WTC11 (cell line): Measurements from ENCODE around the gene ARHGAP35. TPM values are rescaled to one million over a fixed set of nuclear protein-coding genes. Genes with fewer than 3 reads are reported as not detected.
"Not testable (repeated sequence)": the region's sequence is repeated elsewhere in the genome, so short reads cannot be mapped to it uniquely, and the experiment has no call there.

Source experiments
- ATAC-seq: fragments of 200-7000 bp; cut with Tn5 transposase; 2 replicates; pipeline ENCODE4 v1.10.0; 2021; ENCODE audit warnings: mild to moderate bottlenecking, moderate library complexity
- CTCF ChIA-PET: fragments of 300-600 bp; sonication (Branson Sonifier 250); formaldehyde crosslinking; loops from one replicate; lab custom pipeline; 2021; ENCODE audit warnings: antibody characterized with exemption; lab: Charles Lee
- POLR2A ChIA-PET: fragments of 350-600 bp; sonication (Branson Sonifier 250); formaldehyde crosslinking; loops from one replicate; lab custom pipeline; 2021; ENCODE audit warnings: antibody characterized with exemption; lab: Charles Lee
- DNase-seq: peaks from one replicate; pipeline ENCODE4 v3.0.0; 2021; ENCODE audit warnings: low spot score
- H3K27ac Mint-ChIP-seq: 2 replicates; pipeline ENCODE4 v1.8.0; 2021; ENCODE audit warnings: mixed read lengths
- H3K27me3 Mint-ChIP-seq: 2 replicates; pipeline ENCODE4 v1.8.0; 2021; ENCODE audit warnings: low read depth, mild to moderate bottlenecking, moderate library complexity, mixed read lengths
- H3K36me3 Mint-ChIP-seq: 2 replicates; pipeline ENCODE4 v1.8.0; 2021; ENCODE audit warnings: mixed read lengths
- H3K4me1 Mint-ChIP-seq: 2 replicates; pipeline ENCODE4 v1.8.0; 2022; ENCODE audit warnings: mixed read lengths
- H3K4me3 Mint-ChIP-seq: 2 replicates; pipeline ENCODE4 v1.8.0; 2021; ENCODE audit warnings: mild to moderate bottlenecking, moderate library complexity, mixed read lengths
- H3K9me3 Mint-ChIP-seq: 2 replicates; pipeline ENCODE4 v1.8.0; 2021; ENCODE audit warnings: mixed read lengths
- ATF2 ChIP-seq: sonication (generic); formaldehyde crosslinking; IDR thresholded peaks from 2 replicates; pipeline ENCODE4 v1.8.1; 2022; ENCODE audit warnings: low read depth, missing genetic modification reagents, borderline replicate concordance
- E2F1 ChIP-seq: sonication (generic); formaldehyde crosslinking; IDR thresholded peaks from 2 replicates; pipeline ENCODE4 v1.8.0; 2022; ENCODE audit warnings: mild to moderate bottlenecking, missing genetic modification reagents
- ERG ChIP-seq: fragments of 250-450 bp; sonication (Bioruptor Pico); IDR thresholded peaks from 2 replicates; pipeline ENCODE4 v1.8.0; 2021; ENCODE audit warnings: mild to moderate bottlenecking
- GTF2I ChIP-seq: fragments of 250-450 bp; sonication (Bioruptor Pico); conservative IDR thresholded peaks from 2 replicates; pipeline ENCODE4 v1.4.0; 2021; ENCODE audit warnings: mild to moderate bottlenecking
- HMGXB4 ChIP-seq: sonication (generic); formaldehyde crosslinking; IDR thresholded peaks from 2 replicates; pipeline ENCODE4 v1.8.1; 2023; ENCODE audit warnings: mild to moderate bottlenecking, moderate library complexity, missing genetic modification reagents
- IRF1 ChIP-seq: sonication (generic); formaldehyde crosslinking; IDR thresholded peaks from 2 replicates; pipeline ENCODE4 v1.8.0; 2023; ENCODE audit warnings: missing genetic modification reagents
- NFE2L1 ChIP-seq: sonication (generic); formaldehyde crosslinking; IDR thresholded peaks from 2 replicates; pipeline ENCODE4 v1.8.1; 2023; ENCODE audit warnings: missing genetic modification reagents
- PRDM15 ChIP-seq: sonication (generic); formaldehyde crosslinking; IDR thresholded peaks from 2 replicates; pipeline ENCODE4 v1.8.0; 2022; ENCODE audit warnings: missing genetic modification reagents
- PREB ChIP-seq: sonication (generic); formaldehyde crosslinking; IDR thresholded peaks from 2 replicates; pipeline ENCODE4 v1.8.1; 2022; ENCODE audit warnings: mild to moderate bottlenecking, missing genetic modification reagents, moderate library complexity, borderline replicate concordance
- STAT6 ChIP-seq: sonication (generic); formaldehyde crosslinking; conservative IDR thresholded peaks from 2 replicates; pipeline ENCODE4 v1.8.1; 2023; ENCODE audit warnings: mild to moderate bottlenecking, low read depth, missing genetic modification reagents, moderate library complexity
- TP53 ChIP-seq: sonication (generic); formaldehyde crosslinking; IDR thresholded peaks from 2 replicates; pipeline ENCODE4 v1.8.1; 2023; ENCODE audit warnings: mild to moderate bottlenecking, missing genetic modification reagents
- ZNF532 ChIP-seq: fragments of 250-450 bp; sonication (Bioruptor Pico); IDR thresholded peaks from 2 replicates; pipeline ENCODE4 v1.9.0; 2021; ENCODE audit warnings: mild to moderate bottlenecking, borderline replicate concordance
- total RNA-seq: library from RNA; stranded (reverse); gene quantifications from 3 replicates; pipeline ENCODE4 v1.2.3, GENCODE V29; 2021

ARHGAP35 gene
- total RNA-seq, 1 experiment from 2014 or later = 56.3 TPM

GRCh38 chr19:46852830-46853229 lies 8.0 kb upstream of the ARHGAP35 start:
- Mint-ChIP-seq H3K9me3 (0 out of 2 replicates have a peak, but pooled peaks cover 3% of the 10 kb centered on the region), H3K36me3 (peaks cover 1% of the 10 kb centered on the region; the same call in 1 of the 2 replicates), H3K27ac (no peak overlapping the region), H3K4me3 (no peak overlapping the region)
- DNase-seq = no peak
- CTCF ChIA-PET = interaction anchor here (0.6 to 4.3 kb wide), 2 partner anchors 13 to 138 kb away, joined by 4 to 27 read pairs; no protein-coding TSS in a partner anchor
- TF ChIP-seq STAT6 (no peak), ATF2 (no peak), HMGXB4 (CRISPR knock-in tag) (no peak), ZNF532 (CRISPR knock-in tag) (no peak), ERG (no peak), GTF2I (CRISPR knock-in tag) (no peak), IRF1 (CRISPR knock-in tag) (no peak), PRDM15 (CRISPR knock-in tag) (no peak), E2F1 (CRISPR knock-in tag) (no peak), NFE2L1 (CRISPR knock-in tag) (no peak), PREB (CRISPR knock-in tag) (no peak), TP53 (CRISPR knock-in tag) (no peak)
- TF ChIP-seq, all 79 proteins: peak for 0
- POLR2A ChIA-PET = no interaction called here
- Mint-ChIP-seq H3K4me1 (peaks cover 21% of the 10 kb centered on the region), H3K27me3 (peaks cover 18% of the 10 kb centered on the region)
- ATAC-seq = no peak

GRCh38 chr19:46854698-46855097 lies 6.1 kb upstream of the ARHGAP35 start:
- ATAC-seq, H3K4me3 Mint-ChIP-seq, H3K27ac Mint-ChIP-seq, DNase-seq, H3K9me3 Mint-ChIP-seq, H3K36me3 Mint-ChIP-seq: not testable (repeated sequence)
- CTCF ChIA-PET = interaction anchor here (0.6 to 4.3 kb wide), 5 partner anchors 14 to 279 kb away, joined by 4 to 27 read pairs (median 8); no protein-coding TSS in a partner anchor
- POLR2A ChIA-PET = interaction anchor here (1.5 kb wide), 1 partner anchor 9 kb away, joined by 6 read pairs; no protein-coding TSS in a partner anchor
- peaks cover 16% of the 10 kb centered on the region for H3K4me1 Mint-ChIP-seq
- H3K27me3 Mint-ChIP-seq = peaks cover 18% of the 10 kb centered on the region
